Adrenal gland (tissue), 5 donors: ENCODE data around the gene RHEX.
"Not testable (repeated sequence)": the region's sequence is repeated elsewhere in the genome, so short reads cannot be mapped to it uniquely, and the experiment has no call there.

ENCODE experiments used
- CTCF ChIP-seq, 6 experiments: fragments of 450-650 bp in 4 of 6; fragments of 200-600 bp in 2 of 6; sonication (generic) in 1 of 6; IDR thresholded peaks; 1 replicate in 5 of 6; 2 replicates in 1 of 6; pipeline versions ENCODE4 v1.5.1 to v1.8.0; 2016 to 2021; ENCODE audit warnings: antibody characterized with exemption in 6 of 6, mild to moderate bottlenecking in 2 of 6, moderate library complexity in 1 of 6
- POLR2A ChIP-seq, 2 donors: fragments of 450-650 bp; IDR thresholded peaks; one replicate each; pipeline ENCODE4 v1.6.1; 2017; ENCODE audit warnings: antibody characterized with exemption in 2 of 2, mild to moderate bottlenecking in 2 of 2, moderate library complexity in 1 of 2
- donor health status: DM: no; HTN: no; CAD: no.

- TF ChIP-seq CTCF, POLR2A (IDR thresholded peaks at IDR 0.05): not testable (repeated sequence)
These were observed 2.8 kb downstream of the RHEX start for GRCh38 chr1:206055639-206056323.
